Measurements from ENCODE around the gene TOX2. TPM values are rescaled to one million over a fixed set of nuclear protein-coding genes. Genes with fewer than 3 reads are reported as not detected.

Gene TOX2
- total and polyA plus RNA-seq, 2 of the 4 experiments (the other 2 are of a cell fraction), result 1.3 to 17.5 TPM

DNA sequence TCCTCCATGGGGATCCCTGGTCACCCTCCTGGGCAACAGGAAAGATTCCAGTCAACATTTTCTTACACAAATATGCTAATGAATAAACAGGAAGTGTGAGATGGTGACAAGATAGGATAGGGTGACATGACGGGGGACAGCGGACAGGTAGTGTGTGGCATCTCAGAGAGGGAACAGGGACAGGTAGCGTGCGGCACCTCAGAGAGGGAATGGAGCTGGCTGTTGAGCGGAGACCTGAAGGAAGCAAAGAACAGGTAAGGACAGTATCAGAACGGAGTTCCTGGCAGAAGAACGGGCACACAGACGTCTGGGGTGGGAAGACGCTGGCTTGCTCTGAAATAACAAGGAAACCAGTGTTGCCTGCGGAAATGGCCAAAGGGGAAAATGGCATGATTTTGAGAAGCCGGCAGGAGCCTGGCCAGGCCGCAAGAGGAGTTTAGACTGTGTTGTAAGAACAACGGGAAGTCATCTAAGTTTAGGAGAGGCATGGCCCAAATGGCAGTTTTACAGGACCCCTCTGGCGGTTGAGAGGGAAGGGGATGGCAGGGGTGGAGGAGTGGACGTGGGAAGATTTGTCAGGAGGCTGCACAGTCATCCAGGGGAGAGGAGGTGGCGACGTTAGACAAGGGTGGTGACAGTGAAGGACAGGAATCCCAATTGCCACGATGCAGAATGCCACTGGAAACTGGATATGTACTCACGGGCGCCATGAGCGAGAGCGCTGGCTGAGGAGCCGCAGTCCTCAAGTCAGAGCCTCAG lies 160.7 kb downstream of the TOX2 start:
- intact Hi-C loops (cut with micrococcal nuclease), result loop anchor here (10.0 kb wide), 1 partner anchor 131 kb away; no protein-coding TSS in a partner anchor
- peak overlapping the region; percentile 7 for H2AK9ac ChIP-seq (replicated peaks; ENCODE audit: low read depth, low read length, poor library complexity)
- no TSS peak for BruUV-seq (replicated peaks)

More for the DNA sequence above, 160.7 kb downstream of the TOX2 start:
- Histone ChIP-seq H3K9me3 (ENCODE audit: control insufficient read depth, insufficient read depth, low read length) (no peaks in the 10 kb centered on the region), H2BK20ac (ENCODE audit: low read depth, low read length) (peak overlapping the region; percentile 18; the same call in 1 of the 2 replicates), H2BK15ac (ENCODE audit: low read depth, low read length) (no peak overlapping the region; the same call in 2 of the 3 replicates), H3K18ac (ENCODE audit: low read depth, low read length) (no peak overlapping the region), H2AFZ (replicated peaks; ENCODE audit: low read length, poor library complexity) (no peak overlapping the region), H4K91ac (ENCODE audit: insufficient read depth, low read depth, low read length) (peak overlapping the region; percentile 6; the same call in 1 of the 2 replicates), H3K27ac (ENCODE audit: insufficient read depth, low read length) (no peak overlapping the region), H4K20me1 (ENCODE audit: insufficient read depth, low read length) (no peaks in the 10 kb centered on the region), H3K4me3 (ENCODE audit: insufficient read depth, low read depth, low read length) (no peak overlapping the region), H3K56ac (ENCODE audit: extremely low read depth, insufficient read depth, low read length) (no peak overlapping the region), H2BK5ac (ENCODE audit: low read depth, low read length, poor library complexity, severe bottlenecking) (no peak overlapping the region), H3K79me1 (ENCODE audit: low read depth in 1 of 2, low read length in 2 of 2) (no peaks in the 10 kb centered on the region), H3K9ac (ENCODE audit: low read depth, low read length) (no peak overlapping the region), H2AK5ac (ENCODE audit: low read depth, low read length) (peak overlapping the region; percentile 70), H2BK120ac (ENCODE audit: low read depth, low read length) (peak overlapping the region; percentile 18; the same call in 1 of the 2 replicates), H4K5ac (ENCODE audit: low read depth, low read length) (no peak overlapping the region), H3K14ac (replicated peaks; ENCODE audit: low read depth, low read length) (no peak overlapping the region), H3K9me1 (ENCODE audit: insufficient read depth, low read length) (peaks cover 16% of the 10 kb centered on the region), H3K4ac (ENCODE audit: low read depth, low read length) (peak overlapping the region; percentile 75), H3K27me3 (ENCODE audit: control insufficient read depth, insufficient read depth, low read length) (no peaks in the 10 kb centered on the region), H3K4me1 (ENCODE audit: control insufficient read depth, insufficient read depth, low read length) (peaks cover 9% of the 10 kb centered on the region), H4K8ac (ENCODE audit: low read depth in 2 of 2, low read length in 2 of 2) (no peak overlapping the region), H3K36me3 (ENCODE audit: control insufficient read depth, insufficient read depth, low read length) (no peaks in the 10 kb centered on the region), H3K23ac (ENCODE audit: low read depth, low read length) (no peak overlapping the region), H3K4me2 (ENCODE audit: low read depth, low read length) (no peak overlapping the region)
- ATAC-seq (ENCODE audit: low read depth) (no peak), DNase-seq (no peak)
- POLR2A ChIA-PET (ENCODE audit: unreplicated experiment), result no interaction called here
- dilution Hi-C loops (cut with HindIII; ENCODE audit: low sequenced_read_pairs, unreplicated experiment), result no loop called here
- CTCF ChIA-PET, result no interaction called here
- 94% methylated on average over 23 of the region's 23 CpGs; no CpG with 5 or more reads in 1 of the 2 experiments for WGBS, 2 experiments (ENCODE audit: extremely low coverage in 2 of 2, insufficient read length in 1 of 2)
- no peak for TF ChIP-seq POLR2A (IDR thresholded peaks at IDR 0.05; ENCODE audit: low read depth, low read length)
- TF ChIP-seq USF2 (IDR thresholded peaks at IDR 0.05; ENCODE audit: low read depth, low read length), result no peak
- TF ChIP-seq FOS (IDR thresholded peaks at IDR 0.05; ENCODE audit: low read depth, low read length), result no peak
- no peak for TF ChIP-seq RCOR1 (IDR thresholded peaks at IDR 0.05; ENCODE audit: insufficient replicate concordance, low read length)
- no peak for TF ChIP-seq CTCF (conservative IDR thresholded peaks at IDR 0.05; ENCODE audit: low read depth, low read length)
- TF ChIP-seq CEBPB (IDR thresholded peaks at IDR 0.05; ENCODE audit: low read depth, low read length), result no peak
- TF ChIP-seq RAD21 (IDR thresholded peaks at IDR 0.05; ENCODE audit: low read length), result no peak
- TF ChIP-seq, protein P1, sequence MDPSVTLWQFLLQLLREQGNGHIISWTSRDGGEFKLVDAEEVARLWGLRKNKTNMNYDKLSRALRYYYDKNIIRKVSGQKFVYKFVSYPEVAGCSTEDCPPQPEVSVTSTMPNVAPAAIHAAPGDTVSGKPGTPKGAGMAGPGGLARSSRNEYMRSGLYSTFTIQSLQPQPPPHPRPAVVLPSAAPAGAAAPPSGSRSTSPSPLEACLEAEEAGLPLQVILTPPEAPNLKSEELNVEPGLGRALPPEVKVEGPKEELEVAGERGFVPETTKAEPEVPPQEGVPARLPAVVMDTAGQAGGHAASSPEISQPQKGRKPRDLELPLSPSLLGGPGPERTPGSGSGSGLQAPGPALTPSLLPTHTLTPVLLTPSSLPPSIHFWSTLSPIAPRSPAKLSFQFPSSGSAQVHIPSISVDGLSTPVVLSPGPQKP (IDR thresholded peaks at IDR 0.05; ENCODE audit: borderline replicate concordance, low read depth, low read length), result no peak
- TF ChIP-seq MXI1 (IDR thresholded peaks at IDR 0.05; ENCODE audit: borderline replicate concordance, low read depth, low read length), result no peak
- TF ChIP-seq MAZ (IDR thresholded peaks at IDR 0.05; ENCODE audit: borderline replicate concordance, low read depth, low read length), result no peak
- TF ChIP-seq MAFK (IDR thresholded peaks at IDR 0.05; ENCODE audit: low read depth, low read length), result no peak
- in situ Hi-C loops (cut with MboI; ENCODE audit: low sequenced_read_pairs), result no loop called here

All from IMR-90 (cell line).